LNCaP clone FGC (cell line): ENCODE data around the gene EEF1A2.
A peak's percentile ranks its signal among the peaks of the same experiment; 100 is the strongest.

ENCODE experiments used
- DNase-seq: peaks from one replicate; pipeline ENCODE4 v3.0.0-alpha.2; 2011; ENCODE audit warnings: low read depth
- H3K4me3 ChIP-seq: 2 replicates; pipeline ENCODE4 v1.5.1; 2011; ENCODE audit warnings: mild to moderate bottlenecking, low read depth, low read length, control low read depth
- CTCF ChIP-seq: IDR thresholded peaks from 2 replicates; pipeline ENCODE4 v1.5.1; 2012; ENCODE audit warnings: mild to moderate bottlenecking; ENCODE audit not compliant: control insufficient read depth, insufficient read depth; ENCODE audit errors: extremely low read depth

EEF1A2 gene

GRCh38 chr20:63499338-63499969, 571 bp upstream of the EEF1A2 start:
- TF ChIP-seq CTCF: no peak
- DNase-seq: no peak

DNA sequence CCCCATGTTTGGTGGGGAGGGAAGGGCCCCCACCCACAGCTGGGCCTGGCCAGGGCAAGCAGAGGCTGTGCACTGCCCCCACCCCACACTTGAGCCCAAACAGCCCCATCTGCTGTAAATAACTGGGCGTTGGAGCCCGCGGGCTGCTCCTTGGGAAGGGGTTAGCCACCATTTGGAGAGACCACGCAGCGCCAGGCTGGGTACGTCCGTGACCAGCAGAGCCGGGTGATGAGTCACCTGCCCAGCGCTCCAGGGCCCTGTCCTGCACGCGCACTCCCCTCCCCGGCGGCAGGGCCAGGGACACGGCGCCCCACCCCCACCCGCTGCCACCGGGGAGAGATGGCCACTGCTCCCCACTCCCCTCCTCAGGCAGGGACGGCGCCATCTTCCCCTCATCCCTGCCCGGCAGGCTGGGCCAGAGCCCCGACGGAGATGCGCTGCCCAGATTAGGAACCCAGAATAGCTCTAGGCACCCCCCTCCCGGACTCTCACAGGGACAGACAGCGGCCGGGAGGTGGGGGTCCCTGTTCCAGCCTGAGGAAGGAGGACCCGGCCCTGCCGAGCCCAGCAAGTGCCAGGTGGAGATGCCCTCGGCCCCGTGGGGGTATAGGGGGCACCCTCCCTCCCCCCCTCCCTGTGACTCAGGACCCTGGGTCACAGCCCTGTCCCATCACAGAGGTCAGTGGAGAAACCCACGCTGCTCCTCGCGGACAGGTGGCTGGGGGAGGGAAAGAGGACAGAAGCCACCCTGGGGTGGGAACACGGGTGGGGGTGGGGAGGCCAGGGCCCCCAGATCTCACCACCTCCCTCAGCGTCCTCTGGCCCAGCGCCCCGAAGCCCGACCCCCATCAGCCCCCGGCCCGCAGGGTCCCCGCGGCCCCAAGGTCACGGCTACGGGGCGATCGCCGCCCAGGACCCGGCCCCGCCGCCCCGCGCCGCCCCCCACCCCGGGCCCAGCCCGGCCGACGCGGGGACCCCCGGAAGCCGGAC, 642 bp downstream of the EEF1A2 start:
- no peak for DNase-seq
- H3K4me3 ChIP-seq: peak overlapping the region; percentile 91
- no peak for TF ChIP-seq CTCF

More at GRCh38 chr20:63499338-63499969, 571 bp upstream of the EEF1A2 start:
- peak overlapping the region; percentile 53 for H3K4me3 ChIP-seq

DNA sequence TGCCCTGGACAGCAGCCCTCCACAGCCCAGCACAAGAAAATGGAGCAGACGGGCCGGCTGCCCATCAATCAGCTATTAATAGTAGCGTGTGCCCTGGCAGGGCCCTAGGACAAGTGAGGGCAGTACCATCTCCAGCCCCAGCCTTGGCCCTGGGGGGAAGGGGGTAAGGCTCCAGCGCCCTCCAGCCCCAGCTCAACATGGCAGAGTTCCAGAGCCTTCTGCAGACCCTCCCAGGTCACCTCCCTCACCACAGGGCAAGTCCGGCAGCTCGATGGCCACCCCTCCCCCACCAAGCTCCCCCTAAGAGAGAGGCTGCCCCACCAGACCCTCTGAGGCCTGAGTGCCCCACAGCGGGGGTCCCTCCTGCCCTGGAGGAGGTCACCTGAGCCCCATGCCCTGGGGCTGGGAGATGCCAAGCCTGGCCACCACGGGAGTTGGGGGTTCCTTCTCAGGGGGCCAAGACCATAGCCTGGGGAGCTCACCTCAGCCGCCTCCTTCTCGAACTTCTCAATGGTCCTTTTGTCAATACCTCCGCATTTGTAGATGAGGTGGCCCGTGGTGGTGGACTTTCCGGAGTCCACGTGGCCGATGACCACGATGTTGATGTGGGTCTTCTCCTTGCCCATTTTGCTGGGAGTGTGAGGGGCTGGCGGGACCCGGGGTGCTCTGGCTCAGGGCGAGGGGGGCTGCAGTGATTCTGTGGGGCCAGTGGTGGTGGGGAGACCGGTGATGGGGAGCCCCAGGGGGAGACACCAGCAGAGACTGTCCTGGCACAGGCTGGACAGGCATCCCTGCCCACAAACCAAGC, 1.5 kb downstream of the EEF1A2 start:
- peak overlapping the region; percentile 91 for H3K4me3 ChIP-seq
- TF ChIP-seq CTCF: no peak
- DNase-seq: no peak

DNA sequence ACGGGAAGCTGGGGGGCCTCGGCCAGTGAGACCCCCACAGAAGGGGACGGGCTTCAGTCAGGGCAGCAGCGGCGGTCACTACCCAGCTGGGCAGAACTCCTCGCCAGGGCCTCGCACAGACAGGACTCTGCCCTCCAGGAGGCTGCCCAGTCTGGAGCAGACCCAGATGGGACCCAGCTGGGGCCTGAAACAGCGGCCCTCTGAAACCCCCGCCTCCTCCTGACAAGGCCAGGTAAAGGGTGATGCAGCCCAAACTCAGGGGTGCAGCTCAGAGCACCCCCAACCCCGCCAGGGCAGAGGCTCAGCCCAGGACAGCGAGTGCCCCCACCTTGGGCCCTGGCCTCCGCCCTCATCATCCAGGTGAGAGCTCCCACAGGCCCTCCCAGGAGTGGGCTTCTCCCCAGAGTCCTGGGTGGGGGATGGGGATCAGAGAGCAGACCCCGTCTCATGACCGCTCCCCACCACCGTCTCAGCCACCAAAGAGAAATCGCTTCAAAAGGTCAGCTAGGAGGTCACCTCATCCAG, 2.2 kb downstream of the EEF1A2 start:
- TF ChIP-seq CTCF: no peak
- no peak for DNase-seq
- H3K4me3 ChIP-seq: peak overlapping the region; percentile 91

- peak overlapping the region; percentile 91 for H3K4me3 ChIP-seq
- DNase-seq: no peak
- TF ChIP-seq CTCF: peak; percentile 89
These were observed 2.9 kb downstream of the EEF1A2 start for GRCh38 chr20:63495741-63496595.
